Bronchial epithelial cell (primary cell): ENCODE data around the gene NTRK3. TPM values are rescaled to one million over a fixed set of nuclear protein-coding genes. Genes with fewer than 3 reads are reported as not detected.

Source experiments
- DNase-seq: peaks from one replicate; pipeline ENCODE4 v3.0.0-alpha.2; 2010; ENCODE audit warnings: low read depth
- FAIRE-seq: peaks from 2 replicates; lab custom pipeline; 2011; peaks lifted over from hg19 to GRCh38; lab: Jason Lieb, UNC
- H3K27me3 ChIP-seq: 2 replicates; pipeline ENCODE4 v1.5.1; 2011; ENCODE audit warnings: low read length; ENCODE audit not compliant: control insufficient read depth, insufficient read depth
- H3K36me3 ChIP-seq: 2 replicates; pipeline ENCODE4 v1.5.1; 2011; ENCODE audit warnings: low read length; ENCODE audit not compliant: control insufficient read depth, insufficient read depth
- H3K4me3 ChIP-seq: 2 replicates; pipeline ENCODE4 v1.5.1; 2011; ENCODE audit warnings: mild to moderate bottlenecking, low read depth, low read length, control low read depth
- CTCF ChIP-seq: IDR thresholded peaks from 2 replicates; pipeline ENCODE4 v1.5.1; 2011; ENCODE audit warnings: mild to moderate bottlenecking, moderate library complexity, low read length, control low read depth, inconsistent platforms; ENCODE audit not compliant: insufficient read depth, severe bottlenecking
- total RNA-seq: library from RNA; depleted of rRNA; stranded (reverse); fragments of >200 nt; gene quantifications from 2 replicates; pipeline ENCODE4 v1.2.1, GENCODE V29; 2014

NTRK3 gene
- total RNA-seq, 1 donor from 2014 or later, result not detected

- Histone ChIP-seq H3K4me3 (no peak overlapping the region), H3K36me3 (no peaks in the 10 kb centered on the region), H3K27me3 (no peaks in the 10 kb centered on the region)
- FAIRE-seq (no peak), DNase-seq (no peak)
- TF ChIP-seq CTCF, result no peak
These were observed 285.5 kb downstream of the NTRK3 start for GRCh38 chr15:87971076-87971475.

DNA sequence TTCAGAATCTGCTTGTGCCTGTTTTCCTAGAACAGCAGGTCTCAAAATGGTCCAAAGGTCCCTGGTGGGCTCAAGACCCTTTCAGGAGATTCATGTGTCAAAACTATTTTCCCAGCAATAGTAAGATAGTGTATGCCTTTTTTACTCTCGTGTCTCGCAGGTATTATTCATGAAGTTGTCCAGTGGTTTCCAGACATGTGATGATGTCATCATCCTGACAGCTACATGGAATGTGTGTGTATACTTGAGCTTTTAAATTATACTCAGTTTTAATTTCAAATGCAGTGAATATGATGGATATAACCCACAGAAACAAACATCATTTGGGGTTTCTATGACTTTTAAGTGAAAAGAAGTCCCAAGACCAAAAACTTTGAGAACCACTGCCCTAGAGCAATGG, 288.6 kb downstream of the NTRK3 start:
- FAIRE-seq, result peak; percentile 64
- no peaks in the 10 kb centered on the region for H3K36me3 ChIP-seq
- H3K27me3 ChIP-seq, result no peaks in the 10 kb centered on the region
- DNase-seq, result no peak
- H3K4me3 ChIP-seq, result no peak overlapping the region
- TF ChIP-seq CTCF, result no peak

DNA sequence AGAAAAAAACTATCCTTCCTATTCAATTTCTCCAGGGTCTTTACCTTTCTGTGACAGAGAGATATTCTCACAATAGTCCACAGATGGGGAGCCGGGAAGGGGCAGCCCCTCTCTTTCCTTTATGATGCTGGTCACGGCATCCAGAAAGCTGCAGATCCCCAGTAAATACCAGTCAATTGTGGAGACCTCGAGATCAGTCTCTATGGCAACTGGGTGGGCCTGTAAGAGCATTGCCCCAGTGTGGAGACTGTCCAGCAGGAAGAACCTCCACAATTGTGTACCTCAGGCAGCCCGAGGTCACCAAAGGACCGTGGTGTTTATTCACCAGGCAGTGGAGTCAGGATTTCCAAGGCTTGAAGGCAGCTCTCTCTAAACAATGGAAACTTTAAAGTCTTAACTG, 291.2 kb downstream of the NTRK3 start:
- FAIRE-seq (no peak), DNase-seq (no peak)
- Histone ChIP-seq H3K36me3 (no peaks in the 10 kb centered on the region), H3K4me3 (no peak overlapping the region), H3K27me3 (no peaks in the 10 kb centered on the region)
- TF ChIP-seq CTCF, result no peak

- no peaks in the 10 kb centered on the region for H3K36me3 ChIP-seq
- TF ChIP-seq CTCF, result no peak
- no peak overlapping the region for H3K4me3 ChIP-seq
- DNase-seq (no peak), FAIRE-seq (no peak)
- H3K27me3 ChIP-seq, result no peaks in the 10 kb centered on the region
These were observed 294.1 kb downstream of the NTRK3 start for GRCh38 chr15:87962428-87962827.

- Histone ChIP-seq H3K4me3 (no peak overlapping the region), H3K27me3 (no peaks in the 10 kb centered on the region), H3K36me3 (no peaks in the 10 kb centered on the region)
- TF ChIP-seq CTCF, result no peak
- no peak for DNase-seq
- no peak for FAIRE-seq
These were observed 294.6 kb downstream of the NTRK3 start for GRCh38 chr15:87961851-87962420.

- H3K27me3 ChIP-seq, result no peaks in the 10 kb centered on the region
- TF ChIP-seq CTCF, result no peak
- no peaks in the 10 kb centered on the region for H3K36me3 ChIP-seq
- no peak overlapping the region for H3K4me3 ChIP-seq
- FAIRE-seq (no peak), DNase-seq (no peak)
These were observed 296.9 kb downstream of the NTRK3 start for GRCh38 chr15:87959662-87960061.
